Mesenchymal stem cell (in vitro differentiated cells and primary cell): ENCODE measurements around the gene TNIP1.
A peak's percentile ranks its signal among the peaks of the same experiment; 100 is the strongest.

Experiments used
- DNase-seq: peaks from one replicate; pipeline ENCODE4 v3.0.0-alpha.2; 2013
- H2AFZ ChIP-seq: one replicate; pipeline ENCODE4 v1.6.1; 2013; ENCODE audit warnings: low read depth, mild to moderate bottlenecking, control low read depth, inconsistent platforms, low read length, moderate library complexity
- H2AK5ac ChIP-seq: 2 replicates; pipeline ENCODE4 v1.6.1; 2013; ENCODE audit warnings: low read length, moderate library complexity, mild to moderate bottlenecking, inconsistent platforms; ENCODE audit not compliant: severe bottlenecking
- H2BK120ac ChIP-seq: one replicate; pipeline ENCODE4 v1.6.1; 2013; ENCODE audit warnings: low read depth, mild to moderate bottlenecking, inconsistent platforms, low read length, moderate library complexity
- H2BK12ac ChIP-seq, 2 experiments: one replicate each; pipeline ENCODE4 v1.6.1; 2013; ENCODE audit warnings: inconsistent platforms in 2 of 2, low read length in 2 of 2, mild to moderate bottlenecking in 2 of 2, moderate library complexity in 2 of 2, control low read depth in 1 of 2
- H2BK15ac ChIP-seq: one replicate; pipeline ENCODE4 v1.6.1; 2013; ENCODE audit warnings: mild to moderate bottlenecking, low read depth, inconsistent platforms; ENCODE audit not compliant: poor library complexity, severe bottlenecking
- H2BK5ac ChIP-seq: 2 replicates; pipeline ENCODE4 v1.6.1; 2013; ENCODE audit warnings: low read depth, mild to moderate bottlenecking, low read length, control low read depth, inconsistent platforms; ENCODE audit not compliant: poor library complexity, severe bottlenecking
- H3K14ac ChIP-seq, 2 experiments: one replicate each; pipeline ENCODE4 v1.6.1; 2013; ENCODE audit warnings: inconsistent platforms in 2 of 2, low read length in 2 of 2, control low read depth in 1 of 2, mild to moderate bottlenecking in 1 of 2, moderate library complexity in 1 of 2
- H3K18ac ChIP-seq, 2 experiments: one replicate each; pipeline ENCODE4 v1.6.1; 2013; ENCODE audit warnings: inconsistent platforms in 2 of 2, low read length in 2 of 2, control low read depth in 1 of 2, low read depth in 1 of 2, mild to moderate bottlenecking in 1 of 2
- H3K23ac ChIP-seq, 2 experiments: one replicate each; pipeline ENCODE4 v1.6.1; 2013; ENCODE audit warnings: inconsistent platforms in 2 of 2, low read length in 2 of 2, mild to moderate bottlenecking in 2 of 2, moderate library complexity in 2 of 2, control low read depth in 1 of 2
- H3K27ac ChIP-seq: 2 replicates; pipeline ENCODE4 v1.5.1; 2013; ENCODE audit warnings: mild to moderate bottlenecking, moderate library complexity, low read length, control low read depth, inconsistent platforms; ENCODE audit not compliant: poor library complexity, severe bottlenecking
- H3K27me3 ChIP-seq, 2 experiments: 2 replicates each; pipeline versions ENCODE4 v1.6.1 to v1.7.0; 2013; ENCODE audit warnings: low read length in 2 of 2, mild to moderate bottlenecking in 2 of 2, moderate library complexity in 2 of 2, control low read depth in 1 of 2, inconsistent platforms in 1 of 2; ENCODE audit not compliant: control insufficient read depth in 1 of 2, insufficient read depth in 1 of 2
- H3K36me3 ChIP-seq, 2 experiments: 2 replicates each; pipeline versions ENCODE4 v1.6.1 to v1.7.0; 2013; ENCODE audit warnings: low read length in 2 of 2, control low read depth in 1 of 2, inconsistent platforms in 1 of 2, low read depth in 1 of 2, mild to moderate bottlenecking in 1 of 2; ENCODE audit not compliant: insufficient read depth in 2 of 2, control insufficient read depth in 1 of 2
- H3K4ac ChIP-seq, 2 experiments: one replicate each; pipeline ENCODE4 v1.6.1; 2013; ENCODE audit warnings: inconsistent platforms in 2 of 2, low read length in 2 of 2, mild to moderate bottlenecking in 2 of 2, moderate library complexity in 2 of 2, control low read depth in 1 of 2, low read depth in 1 of 2
- H3K4me1 ChIP-seq: 2 replicates; pipeline ENCODE4 v1.6.1; 2013; ENCODE audit warnings: low read depth, low read length, control low read depth; ENCODE audit not compliant: control insufficient read depth, insufficient read depth
- H3K4me2 ChIP-seq: 2 replicates; pipeline ENCODE4 v1.6.1; 2013; ENCODE audit warnings: low read length, mild to moderate bottlenecking, inconsistent platforms; ENCODE audit not compliant: poor library complexity, severe bottlenecking
- H3K4me3 ChIP-seq, 2 experiments: 2 replicates each; pipeline versions ENCODE4 v1.5.1 to v1.7.0; 2013; ENCODE audit warnings: low read length in 2 of 2, mild to moderate bottlenecking in 2 of 2, control low read depth in 1 of 2, low read depth in 1 of 2; ENCODE audit not compliant: insufficient read depth in 1 of 2
- H3K79me1 ChIP-seq: replicated peaks from 2 replicates; pipeline ENCODE4 v1.6.1; 2013; ENCODE audit warnings: mild to moderate bottlenecking, control low read depth, low read length, inconsistent platforms; ENCODE audit not compliant: poor library complexity, severe bottlenecking
- H3K9ac ChIP-seq: 2 replicates; pipeline ENCODE4 v1.7.0; 2013; ENCODE audit warnings: mild to moderate bottlenecking, low read length, moderate library complexity
- H3K9me3 ChIP-seq: 2 replicates; pipeline ENCODE4 v1.7.0; 2013; ENCODE audit warnings: mild to moderate bottlenecking, low read length; ENCODE audit not compliant: control insufficient read depth
- H4K8ac ChIP-seq: one replicate; pipeline ENCODE4 v1.6.1; 2013; ENCODE audit warnings: inconsistent platforms, mild to moderate bottlenecking, low read length, moderate library complexity
- H4K91ac ChIP-seq: one replicate; pipeline ENCODE4 v1.6.1; 2013; ENCODE audit warnings: mild to moderate bottlenecking, low read length, inconsistent platforms
- WGBS: methylation state at CpG from one replicate; pipeline ENCODE4 v1.1.7; 2013; ENCODE audit warnings: mixed read lengths; 5-methylcytosine and 5-hydroxymethylcytosine counted together

Gene TNIP1

DNA sequence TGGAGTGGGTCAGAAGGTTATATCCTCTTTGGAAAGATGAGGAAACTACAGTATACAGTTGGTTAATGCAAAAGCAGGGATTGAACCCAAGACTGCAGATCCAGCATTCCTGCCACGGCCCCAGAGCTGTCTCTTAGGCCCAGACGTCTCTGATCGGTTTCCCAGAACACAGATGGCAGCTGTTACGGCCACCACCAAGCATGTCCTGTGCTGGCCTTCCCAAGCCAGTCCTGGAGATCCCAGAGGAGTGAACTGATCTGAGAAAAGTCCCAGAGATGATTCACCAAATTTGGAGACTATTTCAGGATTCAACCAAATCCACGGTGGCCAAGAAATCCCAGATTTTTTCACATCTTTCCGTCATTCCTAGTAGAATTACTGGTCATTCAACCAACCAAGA is 20.1 kb downstream of the TNIP1 start:
- Histone ChIP-seq H3K27ac (peak overlapping the region; percentile 10), H2BK15ac (no peak overlapping the region), H2AFZ (no peak overlapping the region), H3K14ac (no peak overlapping the region), H4K91ac (no peak overlapping the region), H3K23ac (no peak overlapping the region), H3K9ac (no peak overlapping the region), H4K8ac (no peak overlapping the region), H2BK120ac (no peak overlapping the region), H3K4me3 (no peak overlapping the region), H2AK5ac (peak overlapping the region; percentile 78), H3K4ac (no peak overlapping the region), H3K27me3 (peaks cover 0 to 10% of the 10 kb centered on the region in 2 experiments), H3K4me2 (no peak overlapping the region), H3K4me1 (peaks cover 54% of the 10 kb centered on the region), H3K79me1 (peaks cover 38% of the 10 kb centered on the region), H3K36me3 (peaks cover 64 to 74% of the 10 kb centered on the region in 2 experiments), H2BK12ac (no peak overlapping the region), H3K18ac (no peak overlapping the region), H2BK5ac (no peak overlapping the region), H3K9me3 (no peaks in the 10 kb centered on the region)
- 98% methylated on average over 6 of the region's 6 CpGs for whole genome bisulfite sequencing
- no peak for DNase-seq

DNA sequence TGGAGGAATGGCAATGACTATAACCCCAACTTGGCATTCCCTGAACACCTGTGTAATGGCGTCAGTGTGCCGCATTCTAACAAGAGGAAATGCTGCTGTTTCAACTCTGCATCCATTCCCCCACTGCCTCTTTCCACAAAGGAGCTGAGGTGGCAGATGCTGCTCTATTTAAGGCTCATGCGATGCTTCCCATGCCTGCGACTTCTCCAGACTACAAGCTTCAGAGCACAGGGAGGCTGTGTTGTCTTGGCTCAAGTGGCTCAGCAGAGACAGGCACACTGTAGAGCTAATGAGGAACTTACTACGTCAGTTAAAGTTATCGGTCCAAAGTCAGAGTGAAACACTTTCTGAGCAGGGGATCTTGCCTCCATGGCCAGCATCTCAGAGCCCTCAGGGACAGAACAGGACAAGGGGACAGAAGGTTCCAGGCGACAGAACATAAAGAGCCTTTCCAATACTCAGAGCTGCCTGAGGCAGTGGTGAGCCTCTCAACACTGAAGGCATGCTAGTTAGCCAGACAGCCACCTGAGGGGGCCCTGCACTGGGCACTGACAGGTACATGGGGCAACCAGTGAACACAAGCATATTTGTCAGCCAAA is 21.8 kb downstream of the TNIP1 start:
- Histone ChIP-seq H2BK15ac (no peak overlapping the region), H3K9ac (no peak overlapping the region), H3K4me1 (peaks cover 47% of the 10 kb centered on the region), H4K8ac (no peak overlapping the region), H3K14ac (no peak overlapping the region), H3K4ac (no peak overlapping the region), H2AFZ (no peak overlapping the region), H3K23ac (no peak overlapping the region), H2BK120ac (no peak overlapping the region), H3K79me1 (peaks cover 46% of the 10 kb centered on the region), H3K27me3 (no peaks in the 10 kb centered on the region), H3K4me3 (no peak overlapping the region), H4K91ac (peak overlapping the region; percentile 20), H3K4me2 (no peak overlapping the region), H2AK5ac (peak overlapping the region; percentile 78), H2BK12ac (no peak overlapping the region), H3K36me3 (peaks cover 77 to 82% of the 10 kb centered on the region in 2 experiments), H3K18ac (no peak overlapping the region), H3K9me3 (no peaks in the 10 kb centered on the region), H2BK5ac (no peak overlapping the region), H3K27ac (peak overlapping the region; percentile 44)
- WGBS, result 97% methylated on average over 7 of the region's 7 CpGs
- DNase-seq, result no peak

DNA sequence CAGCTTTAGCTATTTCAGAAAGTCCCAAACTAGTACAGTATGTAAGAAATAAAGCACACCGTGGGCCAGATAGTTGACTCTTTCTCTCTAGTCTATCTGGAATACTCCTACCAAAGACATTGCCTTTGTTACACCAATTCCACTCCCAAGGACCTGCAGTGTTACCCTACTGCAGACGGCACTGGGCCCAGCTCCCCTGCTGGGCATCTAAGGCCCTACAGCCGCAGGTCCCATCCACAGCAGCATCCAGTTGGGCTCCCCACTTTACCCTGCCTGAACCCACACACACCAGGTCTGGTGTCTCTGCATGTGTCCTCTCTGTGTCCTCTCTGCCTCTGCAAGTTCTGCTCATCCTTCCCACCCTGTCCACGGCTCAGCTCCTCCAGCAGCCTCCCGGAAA is 22.5 kb downstream of the TNIP1 start:
- peaks cover 52% of the 10 kb centered on the region for H3K79me1 ChIP-seq
- H3K4me2 ChIP-seq, result no peak overlapping the region
- no peak overlapping the region for H2BK12ac ChIP-seq
- no peak overlapping the region for H4K8ac ChIP-seq
- H3K27ac ChIP-seq, result no peak overlapping the region
- H3K9me3 ChIP-seq, result no peaks in the 10 kb centered on the region
- 80% methylated on average over 5 of the region's 5 CpGs for WGBS
- no peak overlapping the region for H4K91ac ChIP-seq
- DNase-seq, result no peak
- no peak overlapping the region for H2AFZ ChIP-seq
- no peak overlapping the region for H3K18ac ChIP-seq
- H3K4me1 ChIP-seq, result peaks cover 41% of the 10 kb centered on the region
- H3K14ac ChIP-seq, result no peak overlapping the region
- H3K23ac ChIP-seq, result peak overlapping the region in 1 of 2 experiments; percentile 37
- H3K4ac ChIP-seq, result no peak overlapping the region
- H3K27me3 ChIP-seq, result no peaks in the 10 kb centered on the region
- H2BK5ac ChIP-seq, result no peak overlapping the region
- peak overlapping the region; percentile 63 for H2AK5ac ChIP-seq
- H3K9ac ChIP-seq, result no peak overlapping the region
- peaks cover 82 to 85% of the 10 kb centered on the region in 2 experiments for H3K36me3 ChIP-seq
- no peak overlapping the region for H2BK15ac ChIP-seq
- no peak overlapping the region for H3K4me3 ChIP-seq
- no peak overlapping the region for H2BK120ac ChIP-seq

- Histone ChIP-seq H3K79me1 (peaks cover 52% of the 10 kb centered on the region), H3K4me3 (no peak overlapping the region), H3K36me3 (peaks cover 71 to 85% of the 10 kb centered on the region in 2 experiments), H2BK120ac (no peak overlapping the region), H3K27ac (no peak overlapping the region), H2AFZ (no peak overlapping the region), H3K4me2 (no peak overlapping the region), H4K8ac (no peak overlapping the region), H3K4ac (no peak overlapping the region), H3K9ac (no peak overlapping the region), H2BK5ac (no peak overlapping the region), H3K18ac (no peak overlapping the region), H3K23ac (no peak overlapping the region), H3K14ac (no peak overlapping the region), H3K9me3 (no peaks in the 10 kb centered on the region), H2AK5ac (no peak overlapping the region), H3K4me1 (peaks cover 36% of the 10 kb centered on the region), H2BK12ac (no peak overlapping the region), H3K27me3 (no peaks in the 10 kb centered on the region), H4K91ac (no peak overlapping the region), H2BK15ac (no peak overlapping the region)
- no peak for DNase-seq
- WGBS, result 97% methylated on average over 25 of the region's 25 CpGs
Observed at GRCh38 chr5:151056379-151057325, 24.2 kb downstream of the TNIP1 start.
